ENCODE data around the gene CD22.
"Not testable (repeated sequence)": the region's sequence is repeated elsewhere in the genome, so short reads cannot be mapped to it uniquely, and the experiment has no call there.

The CD22 gene

DNA sequence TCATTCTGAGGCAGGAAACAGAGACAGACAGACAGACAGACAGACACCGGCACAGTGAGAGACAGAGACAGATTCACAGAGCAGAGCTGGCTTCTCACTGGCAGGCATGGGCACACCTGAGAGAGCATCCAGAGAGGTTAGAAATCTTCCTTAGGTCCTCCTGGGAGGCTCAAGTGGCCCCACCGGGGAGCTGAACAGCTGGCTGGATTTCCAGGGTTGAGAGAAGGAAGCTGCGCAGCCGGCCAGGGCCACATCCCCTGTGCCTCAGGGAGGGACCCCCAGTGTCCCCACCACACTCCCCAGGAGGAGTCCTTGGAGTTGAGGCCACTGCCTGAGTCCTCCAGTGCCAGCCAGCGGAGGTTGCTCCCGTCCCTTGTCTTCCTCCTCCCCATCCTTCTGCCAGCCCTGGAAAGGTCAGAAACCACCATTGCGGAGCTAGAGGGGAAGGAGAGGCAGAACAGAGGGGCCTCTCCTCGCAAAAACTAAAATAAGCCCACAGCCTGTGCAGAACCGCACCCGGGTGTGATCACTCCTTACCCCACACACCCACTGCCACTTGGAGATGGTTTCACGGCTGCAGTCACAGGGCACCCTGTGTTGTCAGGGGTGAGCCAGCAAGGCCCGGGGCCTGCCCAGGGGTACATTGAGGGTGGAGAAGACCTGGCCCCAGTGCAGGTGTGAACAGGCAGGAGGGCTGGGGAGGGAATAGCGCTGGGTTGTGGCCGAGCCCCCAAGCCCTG, 33.4 kb downstream of the CD22 start:
- DNase-seq: no peak

DNA sequence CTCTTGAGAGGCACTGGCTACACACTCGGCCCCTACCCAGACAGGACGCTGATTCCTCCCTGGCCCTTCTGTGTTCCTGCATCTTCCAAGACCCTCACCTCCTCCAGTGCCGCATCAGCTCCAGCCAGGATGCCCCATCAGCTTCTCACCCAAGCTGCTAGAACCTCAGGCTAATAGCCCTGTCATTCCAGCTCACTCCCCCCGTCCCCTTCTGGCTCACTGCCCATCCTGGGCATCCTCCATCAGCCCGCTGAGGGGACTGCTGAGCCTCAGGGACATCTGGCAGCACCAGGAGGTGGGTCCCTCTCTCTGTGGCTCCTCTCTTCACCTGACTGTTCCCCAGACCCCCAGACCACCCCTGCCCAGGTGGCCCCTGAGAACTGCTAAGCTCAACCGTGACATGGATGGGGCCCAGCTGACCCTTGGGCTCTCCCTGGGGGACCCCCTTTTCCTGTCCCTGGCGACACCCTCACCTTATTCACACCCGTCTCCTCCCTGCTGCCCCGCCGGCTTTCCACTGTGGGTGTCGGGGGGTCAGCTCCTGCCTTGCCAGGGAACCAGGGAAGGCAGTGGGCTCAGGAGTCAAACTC, 34.1 kb downstream of the CD22 start:
- no peak for DNase-seq

DNA sequence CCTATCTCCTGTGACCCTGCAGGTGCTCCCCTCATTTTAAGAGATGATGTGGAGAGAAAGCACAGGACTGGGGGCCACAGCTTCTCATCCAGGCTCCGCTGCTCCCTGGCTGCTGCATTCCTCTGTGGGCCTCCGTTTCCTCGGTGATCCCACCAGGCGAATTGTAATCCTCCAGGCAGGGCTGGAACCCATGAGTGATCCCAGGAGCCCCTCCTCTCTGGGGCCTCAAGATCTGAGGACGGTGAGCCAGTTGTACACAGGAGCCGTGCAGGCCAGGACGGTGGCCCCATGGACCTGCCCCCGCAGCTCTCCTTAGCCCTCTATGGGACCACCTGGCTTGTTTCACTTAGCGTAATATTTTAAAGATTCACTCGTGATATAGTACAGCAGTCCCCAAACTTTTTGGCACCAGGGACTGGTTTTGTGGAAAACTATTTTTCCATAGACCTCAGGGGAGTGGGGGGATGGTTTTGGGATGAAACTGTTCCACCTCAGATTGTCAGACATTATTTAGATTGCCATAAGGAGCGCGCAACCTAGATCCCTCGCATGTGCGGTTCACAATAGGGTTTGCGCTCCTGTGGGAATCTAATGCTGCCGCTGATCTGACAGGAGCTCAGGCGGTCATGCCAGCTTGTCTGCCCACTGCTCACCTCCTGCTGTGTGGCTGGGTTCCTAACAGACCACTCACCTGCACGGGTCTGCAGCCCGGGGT, 34.9 kb downstream of the CD22 start:
- no peak for DNase-seq

DNA sequence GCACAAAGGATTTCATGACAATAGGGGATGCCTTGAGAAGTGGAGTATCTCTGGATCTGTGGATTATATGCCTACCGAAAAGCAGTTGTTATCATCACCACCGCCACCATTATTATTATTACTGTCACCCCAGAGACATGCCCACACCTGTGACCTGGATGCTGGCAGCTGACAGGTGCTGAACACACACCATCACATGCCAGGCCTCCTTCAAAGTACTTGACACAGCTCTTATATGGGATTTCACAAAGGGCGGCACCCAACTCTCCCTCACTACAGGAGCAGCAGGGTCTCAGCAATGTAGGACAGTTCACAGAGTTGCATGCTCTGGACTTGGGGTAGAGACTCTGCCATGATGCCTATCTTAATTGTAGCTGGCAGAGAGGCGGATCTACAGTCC, 36.3 kb downstream of the CD22 start:
- DNase-seq: no peak

DNA sequence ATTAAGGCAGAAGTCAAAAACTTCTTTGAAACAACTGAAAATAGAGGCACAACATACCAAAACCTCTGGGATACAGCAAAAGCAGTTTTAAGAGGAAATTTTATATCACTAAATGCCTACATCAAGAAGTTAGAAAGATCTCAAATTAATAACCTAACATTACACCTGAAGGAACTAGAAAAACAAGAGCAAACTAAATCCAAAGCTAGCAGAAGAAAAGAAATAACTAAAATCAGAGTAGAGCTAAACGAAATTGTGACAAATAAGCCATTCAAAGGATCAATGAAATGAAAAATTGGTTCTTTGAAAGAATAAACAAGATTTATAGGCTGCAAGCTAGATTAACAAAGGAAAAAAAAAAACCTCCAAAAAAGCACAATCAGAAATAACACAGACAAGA, 39.4 kb downstream of the CD22 start:
- no peak for DNase-seq

DNA sequence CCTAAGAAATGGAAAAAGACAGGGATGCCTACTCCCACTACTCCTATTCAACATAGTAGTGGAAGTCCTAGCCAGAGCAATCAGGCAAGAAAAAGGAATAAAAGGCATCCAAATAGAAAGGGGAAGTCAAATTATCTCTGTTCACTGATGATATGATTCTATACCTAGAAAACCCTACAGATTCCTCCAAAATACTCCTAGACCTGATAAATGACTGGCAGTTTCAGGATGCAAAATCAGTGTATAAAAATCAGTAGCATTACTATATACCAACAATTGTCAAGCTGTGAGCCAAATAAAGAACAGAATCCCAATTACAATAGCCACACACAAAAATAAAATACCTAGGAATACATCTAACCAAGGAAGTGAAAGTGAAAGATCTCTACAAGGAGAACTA, 40.5 kb downstream of the CD22 start:
- no peak for DNase-seq

DNA sequence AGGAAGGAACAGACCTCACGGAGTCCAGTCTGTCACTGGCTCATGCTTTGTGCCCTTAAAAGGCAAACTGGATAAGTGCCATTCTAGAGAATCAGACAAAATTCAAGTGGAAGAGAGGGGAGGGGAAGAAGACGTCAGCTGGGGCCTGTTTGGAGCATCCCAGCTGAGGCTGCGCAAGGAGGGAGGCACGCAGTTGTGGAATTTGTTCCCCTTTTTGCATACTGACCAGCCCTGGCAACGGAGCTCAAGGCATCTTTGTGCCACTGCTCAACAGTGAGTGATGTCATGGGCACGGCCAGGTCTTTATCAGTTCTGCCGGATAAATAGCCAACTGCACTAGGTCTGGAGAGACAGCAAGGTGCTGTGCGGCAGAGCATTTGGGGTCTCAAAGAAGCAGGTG, 41.7 kb downstream of the CD22 start, which contains the start of gene GPR42:
GPR42 (plus strand) TSS at position 347 of the 400 bp plus-strand sequence. CDS start 292 bp downstream, outside the sequence.
- DNase-seq: no peak

DNA sequence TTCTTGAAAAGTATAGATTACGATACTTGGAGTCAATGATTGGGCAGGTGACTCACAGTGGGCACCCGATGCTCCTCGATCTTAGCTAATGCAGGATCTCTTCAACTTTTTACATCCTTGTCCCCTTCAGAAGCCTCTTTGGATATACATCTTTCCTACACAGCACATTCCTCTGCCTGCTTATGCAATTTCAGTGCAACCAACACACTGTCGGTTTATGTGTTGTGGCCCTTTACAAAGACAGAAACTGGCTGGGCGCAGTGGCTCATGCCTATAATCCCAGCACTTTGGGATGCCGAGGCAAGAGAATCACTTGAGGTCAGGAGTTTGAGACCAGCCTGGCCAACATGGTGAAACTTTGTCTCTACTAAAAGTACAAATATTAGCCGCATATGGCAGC, 44.5 kb downstream of the CD22 start:
- no peak for DNase-seq

DNA sequence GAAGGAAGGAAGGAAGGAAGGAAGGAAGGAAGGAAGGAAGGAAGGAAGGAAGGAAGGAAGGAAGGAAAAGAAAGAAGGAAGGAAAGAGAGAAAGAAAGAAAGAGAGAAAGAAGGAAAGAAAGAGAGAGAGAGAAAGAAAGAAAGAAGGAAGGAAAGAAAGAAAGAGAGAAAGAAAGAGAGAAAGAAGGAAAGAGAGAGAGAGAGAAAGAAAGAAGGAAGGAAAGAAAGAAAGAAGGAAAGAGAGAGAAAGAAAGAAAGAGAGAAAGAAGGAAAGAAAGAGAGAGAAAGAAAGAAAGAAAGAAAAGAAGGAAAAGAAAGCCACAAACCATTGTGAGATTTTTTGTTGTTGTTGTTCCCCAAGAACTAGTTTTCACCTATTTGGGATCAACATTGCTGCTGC, 45.0 kb downstream of the CD22 start:
- not testable (repeated sequence) for DNase-seq

DNA sequence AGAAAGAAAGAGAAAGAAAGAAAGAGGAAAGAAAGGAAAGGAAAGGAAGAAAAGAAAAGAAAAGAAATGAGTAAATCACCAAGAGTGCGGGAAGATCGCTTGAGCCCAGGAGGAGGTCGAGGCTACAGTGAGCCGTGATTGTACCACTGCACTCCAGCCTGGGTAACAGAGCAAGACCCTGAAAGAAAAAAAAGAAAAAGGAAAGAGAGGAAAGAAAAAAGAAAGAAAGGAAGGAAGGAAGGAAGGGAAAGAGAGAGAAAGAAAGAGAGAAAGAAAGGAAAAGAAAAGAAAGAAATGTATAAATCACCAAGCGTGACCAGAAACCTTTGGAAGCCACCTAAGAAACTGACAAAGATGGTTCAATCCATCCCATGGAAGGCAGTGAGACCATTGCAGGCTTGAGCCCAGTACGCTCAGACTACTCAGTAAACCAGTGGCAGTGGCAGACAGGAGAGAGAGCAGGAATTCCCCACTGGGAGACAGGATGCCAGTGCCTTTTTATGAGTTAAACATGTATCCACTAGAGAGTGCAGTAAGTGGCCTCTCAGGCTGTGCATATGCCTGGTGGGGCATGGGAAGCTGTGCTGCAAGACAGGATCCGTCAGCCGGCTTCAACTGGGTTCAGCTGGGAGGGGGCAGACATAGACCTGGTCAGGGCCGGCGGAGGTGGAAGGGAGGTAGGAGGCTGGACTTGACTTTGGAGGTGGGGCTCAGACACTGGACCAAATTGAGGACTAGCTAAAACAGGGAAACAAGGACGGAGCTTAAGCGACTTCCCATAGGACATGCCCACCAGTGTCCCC, 46.7 kb downstream of the CD22 start:
- no peak for DNase-seq

DNA sequence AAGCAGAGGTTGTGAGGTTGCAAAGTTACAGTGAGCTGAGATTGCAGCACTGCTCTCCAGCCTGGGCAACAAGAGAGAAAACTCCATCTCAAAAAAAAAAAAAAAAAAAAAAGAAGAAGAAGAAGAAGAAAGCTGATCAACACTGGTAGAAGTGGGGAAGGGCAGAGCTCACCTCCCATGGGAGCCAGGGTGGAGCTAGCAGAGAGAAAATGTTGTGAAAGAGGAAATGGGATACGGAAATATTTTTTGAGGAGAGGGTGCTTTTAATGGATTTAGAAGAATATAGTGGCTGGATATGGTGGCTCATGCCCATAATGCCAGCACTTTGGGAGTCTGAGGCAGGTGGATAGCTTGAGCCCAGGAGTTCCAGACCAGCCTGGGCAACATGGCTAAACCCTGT, 48.7 kb downstream of the CD22 start:
- no peak for DNase-seq

DNA sequence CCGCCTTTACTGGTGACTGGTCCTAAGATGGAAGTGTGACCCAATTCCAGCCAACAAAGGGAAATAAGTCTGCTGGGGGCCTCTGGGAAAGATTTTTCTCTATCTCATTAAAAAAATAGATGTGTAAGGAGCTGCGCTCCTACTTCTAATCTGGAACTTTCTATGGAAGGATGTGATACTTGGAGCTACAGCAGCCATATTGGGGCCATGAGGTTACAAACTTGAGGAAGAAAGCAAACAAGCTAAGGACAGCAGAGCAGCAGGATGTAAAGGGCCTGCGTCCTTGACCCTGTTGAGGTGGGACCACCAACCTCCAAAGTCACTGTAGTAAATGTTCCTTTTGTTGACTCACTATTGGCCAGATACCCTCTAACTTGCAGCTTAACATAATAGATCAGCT, 49.4 kb downstream of the CD22 start:
- DNase-seq: no peak

DNA sequence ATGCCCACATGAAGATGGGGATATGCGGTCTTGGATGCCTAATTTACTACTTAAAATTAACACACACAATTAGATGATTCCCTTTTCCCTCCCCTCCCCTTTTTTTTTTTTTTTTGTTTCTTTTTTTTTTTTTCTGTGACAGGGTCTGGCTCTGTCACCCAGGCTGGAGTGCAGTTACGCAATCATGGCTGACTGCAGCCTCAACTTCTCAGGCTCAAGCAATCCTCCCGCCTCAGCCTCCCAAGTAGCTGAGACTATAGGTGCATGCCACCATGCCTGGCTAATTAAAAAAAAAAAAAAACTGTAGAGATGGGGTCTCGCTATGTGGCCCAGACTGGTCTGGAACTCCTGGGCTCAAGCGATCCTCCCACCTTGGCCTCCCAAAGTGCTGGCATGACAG, 50.6 kb downstream of the CD22 start:
- not testable (repeated sequence) for DNase-seq

DNA sequence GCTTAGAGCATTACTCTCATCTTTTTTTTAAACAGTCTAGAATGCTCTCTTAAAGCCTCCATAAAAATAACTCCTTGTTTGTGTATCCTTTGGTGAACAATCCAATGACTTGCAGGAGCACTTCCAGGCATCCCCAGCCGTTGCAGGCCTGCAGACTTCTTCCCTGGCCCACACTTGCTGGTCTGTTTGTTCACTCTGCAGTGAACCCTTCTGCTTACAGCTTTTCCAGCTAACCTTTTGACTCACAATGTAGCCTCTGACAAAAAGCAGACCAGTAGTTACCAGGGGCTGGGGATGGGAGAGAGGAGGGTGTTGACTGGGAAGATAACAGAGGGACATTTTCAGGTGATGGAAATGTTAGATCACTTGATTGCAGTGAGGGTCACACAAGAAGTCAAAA, 51.0 kb downstream of the CD22 start:
- no peak for DNase-seq

DNA sequence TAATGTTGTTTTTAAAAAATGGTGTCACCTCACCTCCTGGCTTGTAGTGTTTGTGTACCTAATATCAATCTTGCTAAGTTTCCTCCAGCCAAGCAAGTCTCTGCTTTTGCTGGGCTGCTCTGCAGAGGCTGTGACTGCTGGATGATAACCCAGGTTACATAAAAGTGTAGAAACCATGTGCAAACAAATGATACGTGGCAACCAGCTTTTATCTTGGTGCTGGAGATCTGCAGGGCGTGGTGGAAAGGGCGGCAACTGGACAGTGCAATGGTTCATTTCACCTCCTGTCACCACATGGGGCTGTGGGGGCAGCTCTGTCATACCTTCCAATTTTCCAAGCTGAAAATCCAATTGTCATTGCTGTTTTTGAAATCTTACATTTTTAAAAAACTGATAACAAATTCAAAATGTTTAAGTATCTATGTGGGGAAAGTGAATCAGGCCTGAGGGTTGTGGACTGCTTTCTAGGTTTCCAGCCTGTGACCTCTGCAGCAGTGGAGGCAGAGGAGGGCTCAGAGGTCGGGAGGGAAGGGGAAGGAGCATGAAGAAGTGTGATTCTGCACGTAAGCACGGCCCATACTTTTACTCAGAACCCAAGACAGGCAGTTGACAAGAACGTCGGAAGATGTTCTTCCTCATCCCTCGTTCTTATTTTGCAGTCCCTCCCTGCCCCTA, 51.6 kb downstream of the CD22 start:
- no peak for DNase-seq

DNA sequence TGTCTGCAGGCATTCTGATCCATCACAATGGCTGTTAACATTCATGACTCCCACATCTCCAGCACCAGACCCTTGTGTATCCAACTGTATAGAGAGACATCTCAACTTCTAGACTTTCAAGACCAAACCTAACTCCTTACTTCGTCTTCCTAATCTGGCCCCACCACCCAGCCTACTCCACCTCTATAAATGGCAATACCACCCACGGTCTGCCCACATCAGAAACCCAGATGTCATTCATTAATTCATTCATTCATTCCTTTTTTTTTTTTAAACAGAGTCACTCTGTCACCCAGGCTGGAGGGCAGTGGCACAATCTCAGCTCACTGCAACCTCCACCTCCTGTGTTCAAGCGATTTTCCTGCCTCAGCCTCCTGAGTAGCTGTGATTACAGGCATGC, 52.3 kb downstream of the CD22 start:
- DNase-seq: no peak

DNA sequence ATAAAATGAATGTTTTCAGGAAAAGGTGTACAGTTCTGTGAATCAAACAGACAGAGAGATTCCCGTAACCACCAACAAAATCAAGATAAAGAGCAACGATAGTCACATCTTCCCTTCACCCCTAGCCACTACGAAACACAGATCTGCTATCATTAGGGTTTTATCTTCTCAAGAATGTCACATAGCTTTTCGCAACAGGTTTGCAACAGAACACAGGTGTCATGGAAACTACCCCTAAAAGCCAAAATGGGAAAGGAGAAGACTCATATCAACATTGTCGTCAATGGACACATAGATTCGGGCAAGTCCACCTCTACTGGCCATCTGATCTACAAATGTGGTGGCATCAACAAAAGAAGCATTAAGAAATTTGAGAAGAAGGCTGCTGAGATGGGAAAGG, 52.9 kb downstream of the CD22 start:
- DNase-seq: no peak

DNA sequence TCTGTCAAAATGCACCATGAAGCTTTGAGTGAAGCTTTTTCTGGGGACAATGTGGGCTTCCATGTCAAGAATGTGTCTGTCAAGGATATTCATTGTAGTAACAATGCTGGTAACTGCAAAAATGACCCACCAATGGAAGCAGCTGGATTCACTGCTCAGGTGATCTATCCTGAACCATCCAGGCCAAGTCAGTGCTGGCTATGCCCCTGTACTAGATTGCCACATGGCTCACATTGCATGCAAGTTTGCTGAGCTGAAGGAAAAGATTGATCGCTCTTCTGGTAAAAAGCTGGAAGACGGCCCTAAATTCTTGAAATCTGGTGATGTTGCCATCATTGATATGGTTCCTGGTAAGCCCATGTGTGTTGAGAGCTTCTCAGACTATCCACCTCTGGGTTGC, 54.5 kb downstream of the CD22 start:
- no peak for DNase-seq

DNA sequence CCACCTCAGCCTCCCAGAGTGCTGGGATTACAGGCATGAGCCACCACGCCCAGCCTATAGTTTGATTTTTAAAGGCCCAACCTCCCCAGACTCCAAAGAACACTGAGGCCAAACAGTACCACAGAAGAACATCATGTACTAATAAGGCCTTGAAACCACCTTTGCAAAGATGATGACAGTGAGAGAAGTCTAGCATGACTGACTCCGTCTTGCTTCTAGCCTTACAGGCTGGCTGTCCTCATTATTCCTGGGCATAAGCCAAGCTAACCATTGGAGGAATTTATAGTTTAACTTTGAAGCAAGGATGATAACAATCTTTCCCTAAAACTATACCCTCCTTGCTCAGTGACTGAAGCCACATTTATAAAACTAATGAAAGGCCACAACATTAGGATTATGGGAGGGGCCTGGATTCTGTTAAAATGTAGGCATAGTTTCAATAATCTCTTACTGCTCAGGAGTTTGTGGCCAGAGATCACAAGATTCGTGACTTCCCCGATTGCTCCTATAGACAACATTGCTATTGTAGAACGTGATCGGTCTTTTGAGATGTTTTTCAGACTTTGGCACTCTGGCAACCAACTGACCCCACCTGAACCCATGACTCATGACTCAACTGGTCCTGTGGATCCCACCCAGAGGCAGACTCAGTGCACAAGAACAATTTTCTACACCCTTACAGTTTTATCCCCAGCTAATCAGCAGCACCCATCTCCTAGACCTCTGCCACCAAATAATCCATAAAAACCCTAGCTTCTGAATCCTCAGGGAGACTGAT, 59.5 kb downstream of the CD22 start:
- no peak for DNase-seq

DNA sequence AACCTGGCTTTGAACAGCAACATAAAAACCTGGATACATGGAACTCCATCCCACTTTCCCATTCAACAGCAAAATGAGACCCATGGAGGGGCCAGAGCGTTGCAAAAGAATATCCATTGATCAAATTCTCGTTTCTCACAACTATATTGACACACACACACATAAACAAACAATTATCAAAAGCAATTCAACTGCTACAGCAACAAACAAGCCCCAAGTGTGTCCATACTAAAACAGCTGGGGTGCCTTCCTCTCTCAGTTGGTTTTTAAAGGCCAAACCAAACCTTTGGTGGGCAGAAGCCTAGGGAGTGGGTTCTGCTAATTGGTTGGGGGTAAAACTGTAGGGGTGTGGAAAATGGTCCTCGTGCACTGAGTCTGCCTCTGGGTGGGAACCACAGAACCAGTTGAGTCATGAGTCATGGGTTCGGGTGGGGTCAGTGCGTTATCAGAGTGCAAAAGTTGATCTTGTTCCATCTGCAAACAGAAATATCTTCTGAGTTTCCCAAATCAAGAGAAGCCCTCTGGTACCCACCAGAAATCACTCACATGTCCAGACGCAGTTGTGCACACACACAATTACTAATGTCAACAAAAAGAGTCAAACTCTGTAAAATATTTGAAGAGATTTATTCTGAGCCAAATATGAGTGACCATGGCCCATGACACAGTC, 60.3 kb downstream of the CD22 start:
- no peak for DNase-seq

All from NK-92 treated with Interleukin-12 subunit alpha and Interleukin-12 subunit beta, amount 100 ng/mL, for 24 hours (cell line).